Measurements from ENCODE around the gene CASTOR1.
A peak's percentile ranks its signal among the peaks of the same experiment; 100 is the strongest.

The CASTOR1 gene

DNA sequence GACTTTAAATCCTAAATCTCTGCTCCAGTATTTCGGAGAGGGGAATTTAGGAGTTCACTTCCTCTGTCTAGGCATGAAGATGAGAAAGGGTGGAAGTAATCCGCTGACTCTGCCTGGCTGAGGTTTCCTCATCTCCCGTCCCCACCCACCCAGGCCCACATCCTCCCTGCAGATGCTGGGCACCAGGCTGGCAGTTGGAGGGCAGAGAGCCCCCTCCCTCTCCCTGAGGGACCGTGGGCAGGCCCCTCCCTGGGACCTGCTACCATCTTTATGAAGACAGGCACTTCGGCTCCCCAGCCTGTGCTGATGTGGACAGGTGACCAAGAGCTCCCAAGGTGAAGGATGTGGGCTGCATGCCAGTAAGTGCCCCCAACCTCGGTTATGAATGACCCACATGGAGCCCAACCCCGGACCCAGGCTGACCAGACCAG, 6.7 kb downstream of the CASTOR1 start:
- DNase-seq = no peak

DNA sequence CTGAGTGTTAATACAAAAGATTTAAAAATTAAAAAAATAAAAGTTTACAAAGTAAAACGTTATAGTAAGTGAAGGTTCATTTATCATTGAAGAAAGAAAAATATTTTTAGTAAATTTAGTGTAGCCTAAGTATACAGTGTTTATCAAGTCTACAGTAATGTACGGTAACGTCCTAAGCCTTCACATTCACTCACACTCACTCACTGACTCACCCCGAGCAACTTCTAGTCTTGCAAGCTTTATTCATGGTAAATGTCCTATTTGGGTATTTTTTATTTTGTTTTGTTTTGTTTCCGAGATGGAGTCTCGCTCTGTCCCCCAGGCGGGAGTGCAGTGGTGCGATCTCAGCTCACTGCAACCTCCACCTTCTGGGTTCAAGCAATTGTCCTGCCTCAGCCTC, 8.8 kb downstream of the CASTOR1 start:
- DNase-seq = no peak

DNA sequence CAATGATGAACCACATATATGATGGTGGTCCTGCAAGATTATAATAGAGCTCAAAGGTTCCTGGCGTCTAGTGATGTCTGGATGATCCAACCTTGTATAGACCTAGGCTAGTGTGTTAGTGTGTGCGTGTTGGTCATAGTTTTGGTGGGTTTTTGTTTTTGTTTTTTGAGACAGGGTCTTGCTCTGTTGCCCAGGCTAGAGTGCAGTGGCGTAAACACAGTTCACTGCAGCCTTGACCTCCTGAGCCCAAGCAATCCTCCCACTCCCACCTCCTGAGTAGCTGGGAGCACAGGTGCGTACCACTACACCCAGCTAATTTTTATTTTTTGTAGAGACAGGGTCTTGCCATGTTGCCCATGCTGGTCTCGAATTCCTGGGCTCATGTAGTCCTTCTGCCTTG, 9.4 kb downstream of the CASTOR1 start:
- DNase-seq = no peak

DNA sequence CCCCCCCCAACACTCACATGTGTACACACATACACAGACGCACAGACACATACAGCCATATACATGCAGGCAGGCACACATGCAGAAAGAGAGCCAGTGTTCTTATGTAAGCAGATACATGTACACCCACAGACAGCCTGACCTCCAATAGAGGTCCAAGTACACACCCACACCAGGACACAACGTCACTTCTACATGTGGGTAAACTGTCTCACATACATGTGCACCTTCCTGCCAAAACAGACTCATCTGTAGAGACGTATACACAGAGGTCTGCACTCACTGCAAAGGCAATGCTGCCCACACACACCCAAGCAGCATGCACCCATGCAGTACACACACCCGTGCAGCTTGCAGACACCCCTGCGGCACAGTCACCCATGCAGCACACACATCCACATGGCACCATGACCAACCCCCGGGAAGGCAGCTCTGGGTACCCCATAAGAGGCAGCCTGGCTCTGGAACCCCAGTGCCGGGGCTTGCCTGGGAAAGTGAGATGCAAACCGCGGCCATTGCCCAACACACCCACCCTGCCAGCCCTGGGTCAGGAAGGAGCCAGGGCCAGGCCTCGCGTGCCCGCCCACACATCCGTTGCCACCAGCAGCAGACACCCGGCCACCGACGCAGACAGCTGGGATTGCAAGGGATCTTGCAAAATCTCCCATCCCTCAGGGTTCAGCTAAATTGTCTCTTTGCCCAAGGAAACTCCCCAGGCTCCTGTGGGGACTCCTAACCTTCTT, 10.1 kb downstream of the CASTOR1 start:
- DNase-seq = no peak

DNA sequence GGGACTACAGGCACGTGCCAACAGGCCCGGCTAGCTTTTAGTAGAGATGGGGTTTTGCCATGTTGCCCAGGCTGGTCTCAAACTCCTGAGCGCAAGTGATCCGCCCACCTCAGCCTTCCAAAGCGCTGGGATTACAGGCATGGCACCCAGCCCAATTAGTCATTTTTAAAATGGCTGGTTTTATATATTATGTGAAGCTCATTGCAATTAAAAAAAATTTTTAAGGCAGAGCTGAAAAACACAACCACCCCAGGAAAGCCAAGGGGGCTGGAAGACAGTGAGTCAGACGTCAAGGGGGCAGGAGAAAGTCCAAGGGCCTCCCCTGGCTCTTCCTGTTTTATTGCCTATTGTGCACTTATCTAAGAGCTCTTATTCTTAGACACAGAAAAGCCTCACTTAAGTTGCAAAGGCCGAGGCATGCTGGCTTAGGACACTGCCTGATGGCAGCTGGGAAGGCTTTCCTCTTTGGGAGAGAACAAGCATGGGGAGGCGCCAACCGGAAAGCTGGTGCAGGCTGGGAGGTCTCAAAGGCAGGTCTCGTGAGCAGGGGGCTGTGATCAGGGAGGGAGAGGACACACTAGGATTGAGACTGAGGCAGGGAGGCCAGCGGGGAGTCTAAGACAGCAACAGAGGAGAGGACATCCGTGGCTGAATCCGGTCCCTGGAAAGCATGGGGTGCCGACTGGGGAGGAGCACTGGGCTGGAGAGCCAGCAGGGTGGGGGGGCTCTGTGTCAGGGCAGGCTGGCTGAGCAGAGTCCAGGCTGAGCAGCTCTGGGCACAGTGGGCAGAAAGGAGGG, 11.6 kb downstream of the CASTOR1 start:
- peak; percentile 13 for DNase-seq

DNA sequence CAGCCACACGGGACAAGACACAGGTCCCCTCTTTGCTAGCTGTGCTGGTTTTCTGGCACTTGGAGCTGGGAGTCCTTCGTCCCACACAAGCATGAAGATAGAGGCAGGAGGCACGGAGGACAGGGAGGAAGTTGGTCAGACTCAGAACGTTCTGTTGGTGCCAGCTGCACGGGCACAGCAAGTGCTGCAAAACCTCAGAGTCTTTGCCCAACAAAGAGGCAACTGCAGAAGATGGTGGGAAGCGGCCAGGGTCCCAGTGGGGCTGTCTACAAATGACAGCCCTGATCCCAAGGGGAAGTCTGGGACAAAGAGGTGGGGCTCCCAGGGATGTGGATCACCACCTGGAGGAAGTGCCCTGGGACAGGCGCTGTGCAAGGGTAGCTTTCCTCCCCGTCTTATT, 13.3 kb downstream of the CASTOR1 start:
- no peak for DNase-seq

DNA sequence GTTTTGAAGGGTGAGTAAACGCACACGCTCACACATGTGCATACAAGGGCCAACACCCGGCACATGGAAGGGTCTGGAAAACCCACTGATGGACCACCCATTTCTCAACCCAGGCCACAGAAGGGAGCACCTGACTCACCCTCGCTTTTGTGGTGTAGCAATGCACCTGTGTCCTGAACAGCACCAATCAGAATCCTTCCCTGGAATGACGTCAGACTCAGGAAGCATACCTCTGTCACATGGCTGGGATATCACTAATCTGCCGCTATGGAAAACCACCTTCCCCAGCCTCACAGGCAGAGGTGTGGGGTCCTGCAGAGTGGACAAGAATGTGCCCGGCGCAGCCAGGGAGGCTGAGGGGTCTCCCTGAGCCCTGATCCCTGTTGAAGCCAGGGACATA, 13.7 kb downstream of the CASTOR1 start:
- DNase-seq = no peak

DNA sequence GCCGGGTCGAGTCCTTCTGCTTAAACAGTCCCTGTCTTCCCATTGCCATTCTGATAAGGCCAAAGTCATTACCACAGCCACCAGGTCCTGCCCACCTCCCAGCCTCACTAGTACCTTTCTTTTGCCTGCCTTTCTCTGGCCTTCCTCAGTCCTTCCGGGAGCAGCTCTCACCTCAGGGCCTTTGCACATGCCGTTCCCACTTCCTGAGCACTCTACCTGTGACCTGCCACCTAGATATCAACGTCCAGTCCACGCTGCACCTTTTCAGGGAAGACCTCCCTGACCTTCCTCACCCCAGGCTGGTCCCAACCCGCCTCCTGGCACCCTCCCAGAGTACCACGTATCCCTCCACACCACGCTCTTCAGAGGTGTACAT, 14.9 kb downstream of the CASTOR1 start:
- no peak for DNase-seq

DNA sequence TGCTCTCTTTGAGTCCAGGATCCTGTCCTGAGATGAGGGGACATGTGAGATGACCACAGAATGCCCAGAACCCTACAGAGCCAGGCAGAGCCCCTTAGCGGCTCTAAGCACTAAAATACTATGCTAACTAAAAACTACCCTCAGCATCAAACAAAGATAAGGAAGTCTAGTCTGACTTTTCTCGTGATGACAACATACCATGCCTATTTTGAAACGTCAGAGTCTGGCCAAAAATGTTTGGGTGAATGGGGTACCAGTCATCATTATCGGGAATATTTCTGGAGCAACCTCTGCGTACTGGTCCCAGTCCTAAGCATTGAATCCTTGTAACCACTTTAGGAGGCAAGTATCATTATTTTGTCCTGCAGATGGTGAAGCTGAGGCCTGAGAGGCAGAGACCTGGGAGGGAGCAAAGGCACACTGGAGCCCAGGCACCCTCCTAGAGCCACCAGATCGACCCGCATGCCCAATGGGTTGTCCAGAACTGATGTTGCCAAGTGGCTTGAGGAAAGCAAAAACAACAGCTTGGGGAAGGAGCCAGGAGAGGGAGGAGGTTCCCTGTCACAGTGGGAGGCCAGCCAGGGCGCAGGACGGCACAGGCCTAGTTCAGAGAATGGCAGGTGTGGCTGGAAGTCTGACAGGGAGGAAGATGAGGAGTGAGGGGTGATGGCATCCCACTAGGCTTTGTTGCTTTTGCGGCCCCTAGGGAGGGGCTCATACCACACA, 15.4 kb downstream of the CASTOR1 start:
- DNase-seq = no peak

DNA sequence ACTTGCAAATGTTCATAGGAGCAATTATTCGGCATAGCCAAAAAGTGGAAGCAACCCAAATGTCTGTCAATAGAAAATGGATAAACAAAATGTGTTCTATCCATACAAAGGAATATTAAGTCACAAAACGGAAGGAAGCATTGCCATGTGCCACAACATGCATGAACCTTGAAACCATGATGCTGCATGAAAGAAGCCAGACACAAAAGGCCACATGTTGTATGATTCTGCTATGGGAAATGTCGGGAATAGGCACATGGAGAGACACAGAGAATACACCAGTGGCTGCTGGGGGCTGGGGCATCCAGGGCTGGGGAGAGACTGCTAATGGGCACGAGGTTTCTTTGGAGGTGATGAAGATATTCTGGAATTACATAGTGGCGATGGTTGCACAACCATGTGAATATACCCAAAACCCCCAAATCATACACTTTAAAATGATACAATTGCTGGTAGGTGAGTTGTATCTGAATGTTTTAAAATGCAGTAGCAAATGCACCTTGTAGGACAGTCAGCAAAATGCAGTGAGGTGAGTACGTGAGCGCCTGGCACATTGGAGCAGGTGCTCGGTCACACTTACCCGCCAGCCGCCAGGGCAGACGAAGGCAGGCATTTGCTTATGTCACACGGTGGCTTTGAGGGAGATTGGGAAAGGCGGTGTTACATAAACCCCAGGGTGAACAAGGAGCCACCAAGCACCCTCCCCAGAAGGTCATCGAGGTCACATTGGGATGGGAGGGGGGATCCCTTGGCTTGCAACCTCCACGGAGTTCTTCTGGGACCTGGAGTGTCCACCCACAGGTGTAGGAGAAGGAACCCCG, 16.3 kb downstream of the CASTOR1 start:
- no peak for DNase-seq

DNA sequence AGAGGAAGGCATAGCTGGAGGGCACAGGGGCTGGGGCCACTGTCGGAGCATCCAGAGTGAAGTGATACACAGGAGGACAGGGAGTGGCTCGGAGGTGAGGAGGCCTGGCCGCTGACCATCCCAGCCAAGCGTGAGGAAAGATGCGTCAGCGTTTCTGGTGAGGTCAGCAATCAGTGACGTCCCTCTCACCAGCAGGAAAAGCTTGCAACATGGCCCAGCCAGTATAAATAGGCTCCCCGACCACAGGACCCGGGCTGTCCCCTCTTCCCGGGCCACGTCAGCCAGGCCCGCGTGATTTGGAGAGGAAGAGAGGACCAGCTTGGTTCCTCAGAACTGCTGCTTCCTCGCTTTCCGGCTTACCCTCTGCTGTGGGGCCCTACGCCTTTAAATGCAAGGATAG, 18.5 kb downstream of the CASTOR1 start:
- DNase-seq = no peak

DNA sequence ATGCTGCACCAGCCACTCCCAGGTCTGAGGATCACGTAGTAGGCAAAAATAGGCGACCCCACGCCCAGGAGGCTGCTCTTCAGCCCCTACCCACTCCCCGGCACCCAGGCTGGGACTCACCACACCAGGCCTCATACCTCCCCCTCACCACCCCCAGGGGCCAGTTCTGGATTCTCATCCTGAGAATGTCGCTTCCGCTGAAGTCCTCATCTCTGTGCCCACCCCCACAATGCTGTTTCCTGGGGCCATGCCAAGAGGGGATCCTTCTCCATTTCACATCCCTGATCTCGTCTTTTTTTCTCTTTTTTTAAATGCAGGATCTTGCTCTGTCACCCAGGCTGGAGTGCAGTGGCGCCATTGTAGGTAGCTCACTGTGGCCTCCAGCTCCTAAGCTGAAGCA, 21.0 kb downstream of the CASTOR1 start:
- no peak for DNase-seq

DNA sequence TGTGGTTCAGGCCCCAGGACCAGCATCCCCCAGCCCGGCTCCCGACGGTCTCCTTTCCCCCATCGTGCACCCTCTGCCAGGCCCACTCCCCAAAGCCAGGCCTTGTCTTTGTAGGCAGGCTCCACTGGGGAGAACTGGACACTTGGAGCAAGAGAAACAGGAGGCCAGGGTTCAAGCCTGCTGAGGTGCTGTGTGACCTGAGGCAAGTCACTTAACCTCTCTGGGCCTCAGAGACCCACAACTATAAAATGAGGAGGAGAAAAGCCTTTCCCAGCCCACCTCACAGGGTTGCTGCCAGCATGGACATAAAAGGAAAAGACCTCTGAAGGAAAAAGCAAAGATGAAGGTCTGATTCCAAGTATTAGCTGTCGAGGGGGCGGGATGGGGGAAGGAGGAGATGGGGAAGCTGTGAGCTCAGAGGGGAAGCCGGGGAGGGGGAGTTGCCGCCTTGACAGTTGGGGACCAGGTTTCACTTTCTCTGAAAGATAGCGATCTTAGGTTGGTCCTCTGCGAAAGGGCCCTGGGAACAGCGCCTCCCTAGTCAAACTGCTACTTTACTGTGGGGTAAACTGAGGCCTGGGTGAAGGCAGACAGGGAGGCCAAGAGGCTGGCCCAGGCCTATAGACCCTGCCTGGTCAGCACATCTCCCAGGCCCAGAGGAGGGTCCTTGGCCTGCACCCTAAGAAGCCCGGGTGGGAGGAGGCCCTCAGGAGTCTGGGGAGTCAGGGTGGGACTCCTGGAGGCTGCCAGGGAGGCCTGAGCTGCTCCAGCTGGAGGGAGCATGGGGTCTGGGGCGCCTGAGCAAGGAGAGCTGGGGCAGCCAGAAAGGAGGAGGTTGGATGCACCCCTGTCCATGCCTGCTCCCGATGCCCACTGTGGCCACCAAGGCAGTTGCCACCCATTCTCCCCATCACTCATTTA, 21.7 kb downstream of the CASTOR1 start:
- peak; percentile 75 for DNase-seq

DNA sequence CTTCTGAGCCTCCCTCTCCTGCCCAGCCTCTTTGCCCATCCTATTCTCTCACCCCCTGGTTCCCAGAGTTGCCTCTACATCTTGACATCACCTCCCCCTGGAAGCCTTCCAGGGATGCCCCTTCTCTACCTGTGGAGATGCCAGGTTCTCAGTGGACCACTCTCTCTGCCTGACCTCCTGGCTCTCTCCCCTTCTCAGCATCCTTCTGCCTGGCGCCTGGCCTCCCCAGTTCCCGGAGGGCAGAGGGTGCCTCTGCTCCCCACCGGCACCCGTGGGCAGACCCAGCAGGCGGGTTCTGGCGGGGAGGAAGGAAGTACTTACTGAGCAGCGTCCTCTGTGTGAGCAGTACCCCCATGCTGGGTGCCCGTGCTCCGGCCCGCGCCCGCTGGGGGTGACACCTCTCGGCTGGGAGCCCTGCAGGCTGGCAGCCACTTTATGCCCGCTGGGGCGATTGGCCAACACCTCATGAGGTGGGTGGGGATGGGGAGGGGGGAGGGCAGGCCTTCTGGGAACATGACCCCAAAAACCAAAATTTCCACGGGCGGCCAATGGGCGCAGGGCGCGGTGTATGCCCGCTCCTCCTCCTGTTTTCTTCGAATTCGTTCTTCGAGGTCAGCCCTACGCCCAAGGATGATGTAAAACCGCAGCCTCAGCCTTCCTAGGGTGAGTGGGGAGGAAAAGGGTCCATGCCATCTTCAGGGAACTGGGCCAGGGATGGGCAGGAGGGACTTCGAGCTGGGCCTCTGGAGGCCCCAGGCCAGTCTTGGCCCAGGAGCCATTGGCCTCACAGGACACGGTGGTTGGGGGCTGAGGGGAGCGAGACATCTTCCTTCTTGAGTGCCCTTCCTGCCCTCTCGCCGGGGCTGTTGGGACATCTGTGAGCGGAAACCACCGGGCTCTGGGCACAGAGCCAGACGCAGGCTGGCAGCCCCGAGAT, 22.6 kb downstream of the CASTOR1 start, which contains the start of gene OSM:
OSM (minus strand) TSS at position 407 of the 937 bp plus-strand sequence; CDS start at position 355, 52 bp downstream.
- DNase-seq = peak; percentile 83

DNA sequence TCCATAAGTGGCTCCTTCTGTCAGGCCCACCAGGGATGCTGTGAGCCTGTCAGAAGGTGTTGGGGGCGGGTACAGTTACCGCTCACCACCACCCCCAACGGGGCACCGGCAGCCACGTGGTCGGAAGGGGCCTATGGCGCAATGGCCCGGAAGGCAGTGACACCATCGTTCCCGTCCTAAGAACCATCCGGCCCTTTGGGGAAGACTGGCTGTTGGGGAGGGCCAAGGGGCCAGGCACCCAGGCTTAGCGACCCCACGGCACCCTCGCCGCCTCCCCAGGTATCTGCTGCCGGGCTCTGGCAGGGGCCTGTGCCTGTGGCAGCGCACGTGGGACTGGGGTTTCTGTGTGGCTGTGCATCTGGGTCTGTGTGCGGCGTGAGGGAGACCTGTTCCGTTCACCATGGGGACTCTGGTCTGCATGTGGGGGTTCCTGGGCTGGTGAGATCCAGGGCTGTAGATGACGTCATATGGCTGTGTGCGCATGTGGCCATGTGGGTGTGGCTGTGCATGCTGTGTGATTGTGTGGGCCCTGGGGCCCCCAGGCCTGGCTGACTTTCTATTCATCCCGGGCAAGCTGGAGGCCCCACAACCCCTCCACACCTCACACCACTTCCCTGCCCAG, 23.4 kb downstream of the CASTOR1 start:
- peak; percentile 83 for DNase-seq

DNA sequence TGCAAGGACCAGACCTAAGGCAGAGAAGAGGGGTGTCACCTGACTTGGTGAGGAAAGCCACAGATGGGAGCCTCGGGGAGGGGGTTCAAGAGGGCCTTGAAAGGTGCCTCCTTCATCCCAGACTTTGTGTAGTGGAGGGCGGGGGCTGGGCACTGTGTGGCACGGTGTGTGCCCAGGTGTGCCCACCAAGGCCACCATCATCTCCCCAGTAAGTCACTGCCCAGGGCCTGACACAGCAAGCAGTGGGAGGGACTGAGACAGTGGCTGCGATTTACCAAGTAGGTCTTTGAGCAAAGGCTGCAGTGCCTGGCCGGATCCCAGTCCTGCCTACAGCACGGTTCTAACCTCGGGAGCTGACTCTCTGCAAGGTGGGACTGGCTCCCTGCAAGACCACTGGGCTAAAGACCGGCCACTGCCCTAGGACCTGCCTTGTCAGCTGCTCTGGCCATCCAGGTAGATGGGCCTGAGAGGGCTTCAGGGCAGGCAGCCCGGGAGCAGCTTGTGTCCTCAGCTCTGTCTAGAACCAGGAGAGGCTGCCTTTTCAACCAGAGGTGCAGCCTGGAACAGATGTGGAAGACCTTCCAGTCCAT, 24.1 kb downstream of the CASTOR1 start:
- DNase-seq = no peak

DNA sequence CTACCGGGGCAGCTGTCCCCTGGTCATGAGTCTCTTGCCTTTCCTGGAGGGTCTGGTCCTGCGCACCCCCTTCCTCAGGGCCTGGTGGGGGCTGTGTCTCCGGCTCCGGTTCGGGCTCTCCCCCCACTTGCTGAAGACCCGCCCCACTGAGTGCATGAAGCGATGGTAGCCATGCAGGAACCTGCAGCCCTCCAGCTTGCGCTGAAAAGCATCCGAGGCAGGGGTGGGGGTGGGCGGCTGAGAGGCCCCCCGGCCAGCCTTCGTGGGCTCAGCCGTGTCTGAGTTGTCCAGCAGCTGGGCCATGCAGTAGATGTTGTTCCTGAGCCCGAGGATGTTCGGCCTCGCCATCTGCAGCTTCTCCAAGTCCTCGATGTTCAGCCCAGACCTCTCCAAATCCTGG, 25.4 kb downstream of the CASTOR1 start:
- DNase-seq = no peak

DNA sequence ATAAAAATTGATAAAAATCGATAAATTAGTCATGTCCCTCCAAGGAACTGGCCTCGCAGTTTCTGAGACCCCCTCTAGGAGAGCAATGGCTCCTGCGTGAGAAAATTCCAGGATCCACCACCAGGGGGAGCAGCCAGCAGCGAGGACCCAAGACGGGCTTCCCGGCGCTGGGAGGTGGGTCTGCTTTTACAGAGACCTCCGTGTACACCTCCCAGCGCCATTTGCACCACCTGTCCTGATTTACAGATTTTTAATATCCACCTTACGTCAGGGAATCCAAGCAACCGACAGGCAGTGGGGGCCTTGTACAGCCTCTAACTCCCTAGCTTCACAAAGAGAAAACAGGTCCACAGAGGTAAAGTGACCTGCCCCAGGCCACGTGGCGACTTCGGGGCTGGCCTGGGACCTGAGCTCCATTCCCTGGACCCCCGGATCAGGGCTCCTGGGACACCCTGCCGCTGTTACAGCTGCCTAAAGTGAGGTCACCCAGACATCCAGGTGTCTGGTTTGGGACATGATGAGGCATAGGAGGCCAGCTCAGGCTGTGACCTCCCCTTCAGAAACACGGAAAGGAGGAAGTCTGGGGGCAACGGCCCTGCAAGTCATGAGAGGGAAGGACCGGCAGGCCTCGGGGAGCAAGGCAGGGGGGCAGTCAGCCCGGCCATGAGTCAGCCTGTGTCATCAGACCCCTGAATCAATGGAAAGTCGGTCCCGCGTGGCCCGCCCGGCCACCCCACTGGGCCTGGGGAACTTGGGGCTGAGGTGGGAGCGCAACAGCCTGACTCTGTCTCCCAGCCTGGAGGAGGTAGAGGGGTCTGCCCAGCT, 26.2 kb downstream of the CASTOR1 start:
- DNase-seq = peak; percentile 84

DNA sequence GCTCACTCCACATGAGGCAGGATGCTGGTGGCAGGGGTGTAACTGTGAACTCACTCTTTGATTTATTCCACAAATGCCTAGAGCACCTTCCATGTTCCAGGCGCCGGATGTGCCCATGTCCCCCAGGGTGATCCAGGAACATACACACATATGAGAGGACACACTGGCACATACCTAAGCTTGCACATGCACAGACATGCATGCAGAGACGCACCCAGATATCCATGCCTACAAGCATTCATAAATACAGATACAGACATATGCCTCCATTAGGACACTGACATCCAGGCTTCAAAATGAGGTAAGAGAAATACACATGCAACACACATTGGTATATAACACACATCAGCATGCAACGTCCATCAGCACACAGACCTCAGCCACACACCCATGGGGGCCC, 27.2 kb downstream of the CASTOR1 start:
- no peak for DNase-seq
